ACC112 (cell line): ENCODE data around the gene IAH1.

ENCODE experiments used
- H2AFZ ChIP-seq: fragments of 200-600 bp; sonication (generic); one replicate; pipeline ENCODE4 v1.6.0; 2017; ENCODE audit warnings: antibody characterized with exemption, low read length; ENCODE audit not compliant: unreplicated experiment
- H3K27ac ChIP-seq: fragments of 200-600 bp; sonication (generic); 2 replicates; pipeline ENCODE4 v1.5.1; 2014; ENCODE audit warnings: low read depth, mild to moderate bottlenecking, antibody characterized with exemption, low read length, moderate library complexity
- H3K27me3 ChIP-seq: fragments of 200-600 bp; sonication (generic); 2 replicates; pipeline ENCODE4 v1.6.1; 2014; ENCODE audit warnings: mild to moderate bottlenecking, antibody characterized with exemption, low read length, moderate library complexity, mixed read lengths; ENCODE audit not compliant: insufficient read depth
- H3K36me3 ChIP-seq: fragments of 200-600 bp; sonication (generic); 2 replicates; pipeline ENCODE4 v1.6.1; 2016; ENCODE audit warnings: mild to moderate bottlenecking, antibody characterized with exemption, low read length, moderate library complexity, mixed read lengths; ENCODE audit not compliant: insufficient read depth
- H3K4me1 ChIP-seq: fragments of 200-600 bp; sonication (generic); one replicate; pipeline ENCODE4 v1.6.1; 2016; ENCODE audit warnings: low read length, mixed read lengths; ENCODE audit not compliant: insufficient read depth, unreplicated experiment, control insufficient read depth
- H3K4me3 ChIP-seq: fragments of 200-600 bp; sonication (generic); 2 replicates; pipeline ENCODE4 v1.5.1; 2014; ENCODE audit warnings: mild to moderate bottlenecking, low read depth, low read length
- H3K79me2 ChIP-seq: fragments of 200-600 bp; sonication (generic); one replicate; pipeline ENCODE4 v1.6.0; 2016; ENCODE audit warnings: low read length; ENCODE audit not compliant: control insufficient read depth, unreplicated experiment, insufficient read depth

Gene IAH1

DNA sequence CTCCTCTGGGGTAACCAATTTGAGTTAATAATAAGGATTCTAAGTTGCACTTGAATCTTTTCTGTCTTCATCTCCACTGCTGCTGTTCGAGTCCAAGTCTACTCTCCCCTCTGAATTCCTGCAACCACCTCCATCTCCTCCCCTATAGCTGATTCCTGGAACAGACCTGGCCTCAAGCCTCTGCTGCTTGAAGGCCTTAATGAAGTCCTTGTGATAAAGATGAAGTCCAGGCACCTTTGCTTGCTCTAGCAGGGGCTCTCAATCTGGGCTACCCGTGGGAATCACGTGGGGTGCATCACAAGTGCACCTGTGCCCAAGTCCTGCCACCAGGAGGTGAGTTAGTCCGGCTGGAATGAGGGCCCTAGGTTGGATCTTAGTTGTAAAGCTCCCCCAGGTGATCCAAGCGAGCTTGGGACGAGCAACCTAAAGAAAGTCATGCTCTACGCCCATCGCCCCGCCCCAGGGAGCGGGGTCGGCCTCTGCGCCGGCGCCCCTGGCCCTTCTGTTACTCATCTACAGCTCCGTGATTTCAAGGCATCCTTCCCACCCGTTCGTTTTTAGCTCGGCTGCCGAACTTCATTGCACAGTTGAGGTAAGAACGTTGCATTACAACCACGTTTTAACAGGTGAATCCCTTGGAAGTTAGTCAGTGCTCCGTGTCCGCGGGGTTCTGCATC, 905 bp upstream of the IAH1 start:
- no peaks in the 10 kb centered on the region for H3K27me3 ChIP-seq
- H3K4me1 ChIP-seq, result peaks cover 10% of the 10 kb centered on the region
- H3K4me3 ChIP-seq, result peak overlapping the region; percentile 85
- 0 out of 2 replicates have a peak, but pooled peaks cover 14% of the 10 kb centered on the region for H3K36me3 ChIP-seq
- peaks cover 24% of the 10 kb centered on the region for H3K79me2 ChIP-seq
- H2AFZ ChIP-seq, result no peak overlapping the region
- H3K27ac ChIP-seq, result no peak overlapping the region

DNA sequence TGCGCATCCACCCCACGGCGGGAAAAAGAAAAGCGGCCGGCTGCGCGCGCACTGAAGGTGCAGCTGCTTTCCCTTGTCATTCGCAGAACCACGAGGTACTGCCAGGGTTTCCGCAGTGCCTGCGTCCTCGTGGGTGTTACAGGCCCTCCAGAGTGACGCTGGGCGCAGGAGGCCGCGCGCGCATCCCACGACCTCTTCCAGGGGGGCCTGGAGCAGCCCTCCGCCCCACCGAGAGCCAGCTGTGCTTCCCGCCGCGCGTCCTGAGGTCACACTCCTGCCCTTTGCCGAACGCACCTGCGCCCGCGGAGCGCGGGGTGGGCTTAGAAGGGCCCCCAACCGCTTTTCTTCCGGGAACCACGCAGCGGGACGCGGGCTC, 378 bp upstream of the IAH1 start:
- Histone ChIP-seq H3K36me3 (0 out of 2 replicates have a peak, but pooled peaks cover 14% of the 10 kb centered on the region), H3K27ac (no peak overlapping the region), H3K4me3 (peak overlapping the region; percentile 85), H3K79me2 (peaks cover 24% of the 10 kb centered on the region), H3K27me3 (no peaks in the 10 kb centered on the region), H3K4me1 (peaks cover 10% of the 10 kb centered on the region), H2AFZ (peak overlapping the region; percentile 26)

DNA sequence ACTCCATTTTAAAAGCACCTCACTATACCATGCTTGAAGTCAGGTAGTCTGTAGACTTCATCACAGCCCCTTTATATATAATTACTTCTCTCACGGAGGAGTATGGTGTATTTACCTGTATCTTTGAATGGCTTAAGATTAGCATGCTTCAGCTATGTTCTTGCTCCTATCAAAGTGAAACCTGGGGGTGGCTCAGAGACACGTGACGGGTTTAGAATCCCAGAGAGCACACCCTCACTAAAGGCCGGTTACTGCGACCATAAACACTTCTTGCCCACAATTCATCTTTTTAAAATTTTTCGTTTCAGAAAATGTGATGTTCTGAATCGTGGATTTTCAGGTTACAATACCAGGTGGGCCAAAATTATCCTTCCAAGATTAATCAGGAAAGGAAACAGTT, 3.6 kb downstream of the IAH1 start:
- Histone ChIP-seq H3K79me2 (peaks cover 29% of the 10 kb centered on the region), H3K27me3 (no peaks in the 10 kb centered on the region), H2AFZ (no peak overlapping the region), H3K4me3 (no peak overlapping the region), H3K4me1 (peaks cover 16% of the 10 kb centered on the region), H3K27ac (no peak overlapping the region), H3K36me3 (peaks cover 27% of the 10 kb centered on the region; the same call in 1 of the 2 replicates)

DNA sequence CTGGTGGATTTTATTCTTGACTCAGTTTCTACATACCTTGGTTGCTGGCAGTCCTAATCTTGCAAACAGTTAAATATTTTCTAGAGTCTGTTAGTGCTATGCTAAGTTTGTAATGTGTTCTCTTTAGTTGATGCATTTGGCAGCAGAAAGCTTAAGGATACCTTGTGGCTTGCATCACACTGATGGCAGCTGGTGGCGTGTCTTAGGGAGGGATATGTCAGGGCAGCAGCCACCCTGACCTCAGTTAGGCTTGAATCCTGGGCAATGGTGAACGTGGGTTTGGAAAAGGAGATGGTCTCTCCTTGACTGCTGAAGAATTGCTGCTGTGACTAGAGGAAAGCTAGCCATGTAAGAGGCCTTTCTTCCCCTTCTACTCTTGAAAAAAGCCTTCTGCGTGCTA, 4.2 kb downstream of the IAH1 start:
- H3K27me3 ChIP-seq, result no peaks in the 10 kb centered on the region
- peaks cover 16% of the 10 kb centered on the region for H3K4me1 ChIP-seq
- H3K79me2 ChIP-seq, result peaks cover 29% of the 10 kb centered on the region
- peaks cover 27% of the 10 kb centered on the region; the same call in 1 of the 2 replicates for H3K36me3 ChIP-seq
- H3K4me3 ChIP-seq, result no peak overlapping the region
- no peak overlapping the region for H2AFZ ChIP-seq
- H3K27ac ChIP-seq, result no peak overlapping the region

DNA sequence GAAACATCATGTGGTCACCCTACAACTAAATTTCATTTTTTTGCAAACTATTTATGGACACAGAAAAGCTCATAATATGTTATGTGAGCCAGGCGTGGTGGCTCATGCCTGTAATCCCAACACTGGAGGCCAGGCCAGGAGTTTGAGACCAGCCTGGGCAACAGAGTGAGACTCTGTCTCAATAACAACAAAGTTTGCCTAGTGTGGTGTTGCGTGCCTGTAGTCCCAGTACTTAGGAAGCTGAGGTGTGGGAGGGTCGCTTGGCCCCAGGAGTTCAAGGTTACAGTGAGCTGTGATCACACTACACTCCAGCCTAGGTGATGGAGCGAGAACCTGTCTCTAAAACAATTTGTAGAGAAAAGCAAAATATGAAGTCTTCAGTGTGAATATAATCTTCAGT, 5.8 kb downstream of the IAH1 start:
- no peak overlapping the region for H3K27ac ChIP-seq
- peaks cover 16% of the 10 kb centered on the region for H3K4me1 ChIP-seq
- peaks cover 32% of the 10 kb centered on the region; the same call in 1 of the 2 replicates for H3K36me3 ChIP-seq
- H3K79me2 ChIP-seq, result peaks cover 29% of the 10 kb centered on the region
- no peaks in the 10 kb centered on the region for H3K27me3 ChIP-seq
- no peak overlapping the region for H2AFZ ChIP-seq
- no peak overlapping the region for H3K4me3 ChIP-seq

DNA sequence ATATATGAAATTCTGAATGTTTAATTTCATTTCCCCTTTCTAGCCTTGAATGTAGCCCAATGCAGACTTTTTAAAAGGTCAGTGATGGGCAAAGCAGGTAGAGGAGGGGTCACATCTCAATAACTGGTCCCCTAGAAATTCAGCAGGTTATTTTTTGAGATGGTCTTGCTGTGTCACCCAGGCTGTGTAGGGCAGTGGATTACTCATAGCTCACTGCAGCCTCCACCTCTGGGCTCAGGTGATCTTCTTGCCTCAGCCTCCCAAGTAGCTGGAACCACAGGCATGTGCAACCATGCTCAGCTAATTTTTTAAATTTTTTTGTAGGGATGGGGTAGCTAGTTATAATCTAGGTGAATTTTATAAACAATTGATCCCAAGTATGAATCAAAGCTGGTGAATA, 8.8 kb downstream of the IAH1 start:
- Histone ChIP-seq H3K27me3 (no peaks in the 10 kb centered on the region), H3K4me3 (no peak overlapping the region), H3K36me3 (peaks cover 28% of the 10 kb centered on the region; the same call in 1 of the 2 replicates), H3K4me1 (peaks cover 6% of the 10 kb centered on the region), H3K27ac (no peak overlapping the region), H2AFZ (no peak overlapping the region), H3K79me2 (peaks cover 5% of the 10 kb centered on the region)

DNA sequence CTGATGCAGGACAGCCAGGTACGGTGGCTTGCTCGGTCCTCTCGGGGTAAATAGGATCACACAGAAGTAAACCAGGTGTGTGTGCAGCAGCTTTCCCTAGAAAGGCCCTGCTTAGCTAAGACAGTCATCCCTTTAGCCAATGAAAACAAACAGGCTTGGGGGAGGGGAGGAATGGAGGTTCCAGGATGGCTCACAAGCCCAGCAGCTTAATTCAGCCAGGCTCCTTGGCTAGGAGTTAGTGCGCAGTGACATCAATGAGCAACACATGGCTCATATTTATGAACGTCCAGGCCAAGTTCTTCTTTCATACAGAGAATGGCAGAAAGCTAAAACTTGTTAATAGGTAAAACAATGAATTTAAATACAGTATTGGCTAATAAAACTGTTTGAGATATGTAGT, 10.2 kb downstream of the IAH1 start:
- H3K27ac ChIP-seq, result no peak overlapping the region
- no peaks in the 10 kb centered on the region for H3K27me3 ChIP-seq
- peaks cover 16% of the 10 kb centered on the region for H3K4me1 ChIP-seq
- peaks cover 32% of the 10 kb centered on the region; the same call in 1 of the 2 replicates for H3K36me3 ChIP-seq
- no peak overlapping the region for H2AFZ ChIP-seq
- peaks cover under 1% of the 10 kb centered on the region for H3K79me2 ChIP-seq
- H3K4me3 ChIP-seq, result no peak overlapping the region

DNA sequence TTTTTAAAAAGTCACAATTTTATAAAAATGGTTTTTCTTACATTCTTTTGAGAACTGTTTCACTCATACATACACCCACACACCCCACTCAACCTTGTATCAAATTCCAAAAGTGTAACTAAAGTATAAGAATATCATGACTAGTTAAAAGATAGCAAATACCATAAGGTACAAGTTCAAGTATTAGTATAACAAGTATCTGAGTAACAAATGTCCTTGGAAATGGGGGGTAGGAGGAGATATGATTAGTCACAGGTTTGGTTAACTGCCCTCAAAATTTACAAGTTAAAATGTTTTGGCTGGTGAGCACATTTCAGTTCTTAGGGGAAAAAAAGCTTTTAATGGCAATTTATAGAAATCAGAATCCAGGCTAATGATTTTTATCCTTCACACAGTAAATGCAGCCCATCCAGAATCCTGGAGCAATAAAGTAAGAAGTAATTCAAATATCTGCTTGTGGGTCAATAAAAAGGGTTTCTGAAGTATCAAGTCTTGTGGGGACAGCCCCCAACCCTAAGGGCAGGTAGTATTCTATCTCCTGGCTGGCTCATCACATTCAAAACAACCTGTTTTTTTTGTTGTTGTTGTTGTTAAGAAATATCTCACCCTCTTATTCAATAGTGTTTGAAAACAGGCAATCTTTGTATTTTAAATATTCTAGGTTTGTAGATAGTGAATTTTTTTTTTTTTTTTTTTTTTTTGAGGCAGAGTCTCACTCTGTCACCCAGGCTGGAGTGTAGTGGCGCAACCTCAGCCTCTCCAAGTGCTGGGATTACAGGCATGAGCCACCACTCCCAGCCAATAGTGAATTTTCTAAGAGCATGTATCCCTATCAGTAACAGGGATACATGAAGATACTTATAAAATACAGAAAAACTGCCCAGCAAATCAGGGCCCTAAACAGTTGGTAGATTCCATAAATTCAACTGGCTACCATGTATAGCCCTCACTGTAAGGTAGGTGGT, 14.5 kb downstream of the IAH1 start:
- H3K4me3 ChIP-seq, result no peak overlapping the region
- peaks cover 11% of the 10 kb centered on the region for H3K4me1 ChIP-seq
- no peaks in the 10 kb centered on the region for H3K79me2 ChIP-seq
- H3K27me3 ChIP-seq, result no peaks in the 10 kb centered on the region
- H3K27ac ChIP-seq, result peak overlapping the region; percentile 48
- H3K36me3 ChIP-seq, result peaks cover 53% of the 10 kb centered on the region
- no peak overlapping the region for H2AFZ ChIP-seq

DNA sequence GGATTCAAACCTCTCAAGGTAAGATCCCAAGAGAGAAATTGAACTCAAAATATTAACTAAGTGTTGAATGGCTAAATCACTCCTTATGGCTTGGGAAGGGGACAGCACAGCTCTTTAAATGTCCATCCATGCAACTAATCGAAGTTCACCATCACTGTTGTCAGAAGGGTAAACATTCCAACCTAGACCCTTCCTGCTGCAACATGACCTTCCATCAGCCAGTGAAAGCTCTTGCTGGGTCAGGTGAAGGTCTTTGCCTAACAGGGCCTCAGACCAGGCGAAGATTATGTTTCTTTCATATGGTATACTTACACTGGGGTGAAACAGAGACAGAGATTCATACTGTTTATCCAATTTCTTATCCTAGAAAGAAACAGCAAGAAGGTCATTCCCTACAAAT, 16.4 kb downstream of the IAH1 start:
- H2AFZ ChIP-seq, result no peak overlapping the region
- H3K4me3 ChIP-seq, result no peak overlapping the region
- H3K27ac ChIP-seq, result no peak overlapping the region
- H3K36me3 ChIP-seq, result peaks cover 54% of the 10 kb centered on the region
- no peaks in the 10 kb centered on the region for H3K79me2 ChIP-seq
- H3K4me1 ChIP-seq, result peaks cover 11% of the 10 kb centered on the region
- H3K27me3 ChIP-seq, result no peaks in the 10 kb centered on the region

DNA sequence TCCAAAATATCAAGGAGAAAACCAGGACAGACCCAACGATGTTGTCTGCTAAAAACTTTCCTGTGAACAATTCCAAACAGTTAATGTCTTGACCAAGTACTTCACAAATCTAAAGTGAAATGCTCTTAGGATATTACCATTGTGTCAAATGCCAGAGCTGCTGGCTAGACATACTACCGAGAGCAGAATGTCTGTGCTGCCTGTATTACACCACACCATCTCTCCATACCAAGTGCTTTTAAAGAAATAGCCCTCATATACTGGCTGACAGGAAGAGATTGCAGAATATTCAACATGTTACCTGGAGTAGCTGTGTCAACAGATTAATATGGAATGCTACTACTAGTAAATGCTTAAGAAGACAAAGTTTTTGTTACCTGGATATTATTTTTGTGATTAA, 18.6 kb downstream of the IAH1 start:
- H3K36me3 ChIP-seq, result peaks cover 55% of the 10 kb centered on the region
- no peak overlapping the region for H2AFZ ChIP-seq

More for the DNA sequence above, 18.6 kb downstream of the IAH1 start:
- Histone ChIP-seq H3K4me3 (no peak overlapping the region), H3K79me2 (no peaks in the 10 kb centered on the region), H3K27ac (no peak overlapping the region), H3K27me3 (no peaks in the 10 kb centered on the region), H3K4me1 (peaks cover 11% of the 10 kb centered on the region)
